Measurements from ENCODE around the gene MFSD12.

DNA sequence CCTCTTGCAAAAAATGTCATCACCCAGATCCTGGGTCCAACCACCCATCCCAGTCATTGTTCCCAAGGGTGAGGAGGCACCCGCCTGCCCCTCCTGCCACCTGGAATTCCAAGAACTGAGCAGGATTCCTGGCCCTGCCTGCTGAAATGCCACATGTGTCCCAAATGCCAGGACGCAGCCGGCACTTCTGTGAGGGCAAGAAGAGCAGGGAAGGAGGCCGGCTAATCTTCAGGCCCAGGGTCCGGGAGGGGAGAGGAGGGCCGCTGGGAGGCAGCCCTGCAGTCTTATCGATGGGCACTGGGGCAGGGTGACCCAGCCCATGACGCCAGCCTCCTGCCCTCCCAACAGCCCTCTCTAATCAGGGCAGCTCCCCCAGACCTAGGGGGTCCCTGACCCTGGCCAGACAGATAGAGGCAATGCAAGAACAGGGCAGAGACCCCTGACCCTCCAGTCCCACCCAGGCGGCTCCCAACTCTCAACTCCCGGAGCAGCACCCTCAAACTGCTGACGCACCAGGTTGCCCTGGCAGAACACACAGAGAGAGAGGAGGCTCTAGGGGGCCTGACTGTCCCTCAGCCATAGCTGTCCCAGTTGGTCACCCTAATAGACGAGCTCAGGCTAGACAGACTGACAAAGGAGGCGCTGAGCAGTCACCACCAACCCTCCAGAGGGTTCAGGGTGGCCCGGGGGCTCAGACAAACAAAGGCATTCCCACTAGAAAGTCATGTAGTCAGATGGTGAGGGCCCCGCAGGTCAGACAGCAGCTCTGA is 1.5 kb downstream of the MFSD12 start:
- TF ChIP-seq, protein P1, sequence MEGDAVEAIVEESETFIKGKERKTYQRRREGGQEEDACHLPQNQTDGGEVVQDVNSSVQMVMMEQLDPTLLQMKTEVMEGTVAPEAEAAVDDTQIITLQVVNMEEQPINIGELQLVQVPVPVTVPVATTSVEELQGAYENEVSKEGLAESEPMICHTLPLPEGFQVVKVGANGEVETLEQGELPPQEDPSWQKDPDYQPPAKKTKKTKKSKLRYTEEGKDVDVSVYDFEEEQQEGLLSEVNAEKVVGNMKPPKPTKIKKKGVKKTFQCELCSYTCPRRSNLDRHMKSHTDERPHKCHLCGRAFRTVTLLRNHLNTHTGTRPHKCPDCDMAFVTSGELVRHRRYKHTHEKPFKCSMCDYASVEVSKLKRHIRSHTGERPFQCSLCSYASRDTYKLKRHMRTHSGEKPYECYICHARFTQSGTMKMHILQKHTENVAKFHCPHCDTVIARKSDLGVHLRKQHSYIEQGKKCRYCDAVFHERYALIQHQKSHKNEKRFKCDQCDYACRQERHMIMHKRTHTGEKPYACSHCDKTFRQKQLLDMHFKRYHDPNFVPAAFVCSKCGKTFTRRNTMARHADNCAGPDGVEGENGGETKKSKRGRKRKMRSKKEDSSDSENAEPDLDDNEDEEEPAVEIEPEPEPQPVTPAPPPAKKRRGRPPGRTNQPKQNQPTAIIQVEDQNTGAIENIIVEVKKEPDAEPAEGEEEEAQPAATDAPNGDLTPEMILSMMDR (IDR thresholded peaks at IDR 0.05; ENCODE audit: extremely low read depth in 1 of 2, insufficient read depth in 1 of 2, low read depth in 1 of 2, low read length in 2 of 2), result no peak
- TF ChIP-seq MYC (IDR thresholded peaks at IDR 0.05; ENCODE audit: low read depth, low read length), result no peak
- TF ChIP-seq, protein P2, sequence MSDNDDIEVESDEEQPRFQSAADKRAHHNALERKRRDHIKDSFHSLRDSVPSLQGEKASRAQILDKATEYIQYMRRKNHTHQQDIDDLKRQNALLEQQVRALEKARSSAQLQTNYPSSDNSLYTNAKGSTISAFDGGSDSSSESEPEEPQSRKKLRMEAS (IDR thresholded peaks at IDR 0.05; ENCODE audit: insufficient read depth, insufficient read length), result no peak

All from endothelial cell of umbilical vein (primary cell).